Mucosa of gallbladder (tissue), 1 donor: ENCODE data around the gene PSMB2. TPM values are rescaled to one million over a fixed set of nuclear protein-coding genes. Genes with fewer than 3 reads are reported as not detected.
A peak's percentile ranks its signal among the peaks of the same experiment; 100 is the strongest.
"Not testable (repeated sequence)": the region's sequence is repeated elsewhere in the genome, so short reads cannot be mapped to it uniquely, and the experiment has no call there.

ENCODE experiments used
- DNase-seq: peaks from one replicate; pipeline ENCODE4 v3.0.0-alpha.2; 2020; ENCODE audit warnings: low spot score
- total RNA-seq: library from RNA; stranded (reverse); gene quantifications from one replicate; pipeline ENCODE4 v1.2.1, GENCODE V29; 2021
- donor health status: DM: no; HTN: no; CAD: no.

The PSMB2 gene
- total RNA-seq = 40.1 TPM

DNA sequence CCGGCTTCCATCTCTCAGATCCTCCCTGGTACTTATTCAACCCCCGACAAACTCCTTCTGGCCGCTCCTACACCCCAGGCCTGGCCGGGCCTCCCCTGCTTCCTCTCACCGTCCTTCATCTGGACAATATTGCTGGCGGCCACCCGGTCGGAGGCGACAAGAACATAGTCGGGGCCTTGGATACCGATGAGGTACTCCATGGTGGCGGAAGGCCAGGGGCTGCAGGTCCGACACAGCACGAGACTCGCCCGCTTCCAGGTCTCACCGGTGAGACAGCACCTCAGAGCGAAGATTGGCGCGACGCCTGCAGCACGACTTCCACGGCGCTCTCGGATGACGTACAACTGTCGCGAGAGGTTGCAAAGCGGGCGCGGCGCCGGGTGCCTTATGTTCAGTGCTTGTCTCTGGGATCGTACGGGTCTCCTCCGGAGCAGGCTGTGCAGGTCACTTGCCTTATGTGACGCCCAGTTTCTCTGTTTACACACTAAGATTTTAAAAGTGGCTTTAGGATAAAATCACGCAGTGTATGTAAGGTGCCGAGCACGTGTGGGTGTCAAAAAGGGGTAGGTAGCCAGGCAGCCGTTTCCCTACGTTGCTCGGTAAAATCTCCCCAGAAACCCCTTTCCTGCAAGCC lies at the start of gene PSMB2:
TSS of gene PSMB2 (minus strand) at position 294 of the 634 bp plus-strand sequence. CDS start at position 200, 94 bp downstream.
- peak; percentile 97 for DNase-seq

DNA sequence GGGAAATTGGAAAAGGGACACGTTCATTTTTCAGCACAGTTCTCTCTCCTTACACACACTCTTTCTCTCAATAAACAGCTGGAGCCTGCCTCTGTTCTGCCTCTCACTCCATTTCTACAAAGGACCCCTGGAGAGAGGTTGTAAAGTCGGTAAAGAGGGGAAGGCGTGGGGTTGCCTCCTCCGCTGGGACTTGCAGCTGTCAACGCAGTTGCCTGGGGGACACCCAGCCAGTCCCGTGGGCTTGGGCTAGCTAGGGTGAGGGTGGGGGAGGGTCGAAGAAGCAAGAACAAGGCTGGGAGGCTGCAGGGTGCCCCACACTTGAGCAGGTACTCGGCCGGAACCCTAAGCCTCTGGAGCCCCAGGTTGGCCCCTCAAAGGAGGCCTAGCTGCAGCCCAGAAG lies 49.8 kb upstream of the PSMB2 start:
- no peak for DNase-seq

DNA sequence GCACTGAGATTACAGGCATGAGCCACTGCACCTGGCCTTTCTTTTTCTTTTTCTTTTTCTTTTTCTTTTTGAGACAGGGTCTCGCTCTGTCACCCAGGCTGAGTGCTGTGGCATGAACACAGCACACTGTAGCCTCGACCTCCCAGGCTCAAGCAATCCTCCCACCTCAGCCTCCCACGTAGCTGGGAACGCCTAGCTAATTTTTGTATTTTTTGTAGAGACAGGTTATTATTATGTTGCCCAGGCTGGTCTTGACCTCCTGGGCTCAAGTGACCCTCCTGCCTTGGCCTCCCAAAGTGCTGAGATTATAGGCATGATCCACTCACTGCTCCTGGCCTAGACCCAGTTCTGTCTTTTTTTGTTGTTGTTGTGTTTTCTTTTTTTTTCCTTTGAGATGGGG lies 48.8 kb upstream of the PSMB2 start:
- not testable (repeated sequence) for DNase-seq

DNA sequence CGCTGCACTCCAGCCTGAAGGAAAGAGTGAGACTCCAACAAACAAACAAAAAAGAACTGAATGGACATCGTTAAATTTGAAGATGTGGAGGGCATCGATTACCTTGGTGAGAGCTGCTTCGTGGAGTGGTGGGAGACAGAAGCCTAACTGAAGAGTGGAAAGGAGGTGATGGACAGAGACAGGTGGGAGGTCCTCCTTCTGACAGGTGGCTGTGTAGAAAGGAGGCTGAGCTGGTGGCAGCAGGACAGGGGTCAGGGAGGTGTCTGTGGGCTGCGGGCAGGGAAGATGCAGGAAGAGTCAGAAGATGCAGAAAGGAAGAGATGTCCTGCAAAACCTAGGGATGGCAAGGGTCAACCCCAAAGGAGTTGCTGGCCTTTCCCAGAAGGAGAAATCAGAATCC lies 46.8 kb upstream of the PSMB2 start:
- no peak for DNase-seq

DNA sequence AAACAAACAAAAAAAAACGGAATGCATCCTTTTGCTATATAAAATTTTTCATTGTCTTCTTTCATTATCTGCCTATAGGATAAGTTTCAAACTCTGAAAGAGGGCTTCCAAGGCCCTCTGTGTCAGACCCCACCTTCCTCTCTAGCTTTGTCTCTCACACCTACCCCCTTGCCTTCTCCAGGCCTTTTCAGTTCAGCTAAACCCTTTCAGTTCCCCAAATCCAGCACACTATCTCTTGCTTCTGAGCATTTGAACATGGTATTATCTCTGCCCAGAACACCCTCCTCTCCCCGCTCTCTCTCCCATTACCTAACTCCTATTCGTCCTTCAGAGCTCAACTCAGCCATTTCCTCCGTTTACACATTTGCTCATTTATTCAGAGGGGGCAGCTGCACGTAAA lies 41.7 kb upstream of the PSMB2 start:
- DNase-seq = no peak

DNA sequence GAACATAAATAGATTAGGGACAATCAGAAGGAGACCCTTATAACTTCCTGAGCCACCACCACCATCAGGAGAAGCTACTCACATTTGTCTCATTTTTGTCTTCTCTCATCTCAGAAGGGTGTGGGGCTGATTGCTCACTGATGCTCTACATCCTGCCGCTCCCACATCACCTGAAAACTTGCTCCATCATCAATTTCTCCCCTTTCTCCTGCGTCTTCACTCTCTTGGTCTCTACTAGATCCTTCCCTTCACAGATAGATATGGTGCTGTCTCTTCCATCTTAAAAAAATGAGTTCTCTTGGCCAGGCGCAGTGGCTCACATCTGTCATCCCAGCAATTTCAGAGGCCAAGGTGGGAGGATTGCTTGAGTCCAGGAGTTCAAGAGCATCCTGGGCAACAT lies 38.9 kb upstream of the PSMB2 start:
- DNase-seq = no peak

DNA sequence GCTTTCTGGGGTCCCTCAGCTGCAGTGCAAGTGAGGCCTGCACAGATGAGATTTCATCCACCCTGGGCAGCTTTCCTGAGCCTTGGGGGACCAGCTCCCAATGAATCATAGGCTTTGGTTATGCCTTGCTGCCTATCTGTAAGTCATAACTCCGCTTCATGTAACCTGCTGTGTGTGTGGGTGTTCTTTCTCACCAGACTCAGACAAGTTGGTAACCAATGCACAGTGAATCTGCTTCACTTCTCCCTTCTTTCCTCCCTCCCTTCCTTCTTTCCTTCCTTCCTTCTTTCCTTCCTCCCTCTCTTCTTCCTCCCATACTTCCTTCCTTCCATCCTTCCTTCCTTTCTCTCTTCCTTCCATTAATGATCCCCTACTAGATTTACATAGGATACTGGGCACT lies 34.4 kb upstream of the PSMB2 start:
- DNase-seq = no peak

DNA sequence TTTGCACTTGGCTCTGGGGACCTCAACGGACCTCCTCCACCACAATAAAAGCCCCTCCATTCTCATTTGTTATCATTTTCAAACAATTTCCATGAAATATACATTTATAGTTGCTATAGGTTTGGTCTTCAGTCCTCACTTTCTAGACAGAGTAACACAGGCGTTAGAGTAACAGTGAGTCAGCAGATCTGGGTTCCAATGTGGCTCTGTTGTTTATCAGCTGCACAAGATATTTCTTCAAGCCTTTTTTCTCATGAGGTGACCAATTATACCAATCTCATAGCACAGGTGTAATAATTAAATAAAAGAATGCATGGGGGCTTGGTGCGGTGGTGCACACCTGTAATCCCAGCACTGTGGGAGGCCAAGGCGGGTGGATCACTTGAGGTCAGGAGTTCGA lies 32.8 kb upstream of the PSMB2 start:
- DNase-seq = no peak

DNA sequence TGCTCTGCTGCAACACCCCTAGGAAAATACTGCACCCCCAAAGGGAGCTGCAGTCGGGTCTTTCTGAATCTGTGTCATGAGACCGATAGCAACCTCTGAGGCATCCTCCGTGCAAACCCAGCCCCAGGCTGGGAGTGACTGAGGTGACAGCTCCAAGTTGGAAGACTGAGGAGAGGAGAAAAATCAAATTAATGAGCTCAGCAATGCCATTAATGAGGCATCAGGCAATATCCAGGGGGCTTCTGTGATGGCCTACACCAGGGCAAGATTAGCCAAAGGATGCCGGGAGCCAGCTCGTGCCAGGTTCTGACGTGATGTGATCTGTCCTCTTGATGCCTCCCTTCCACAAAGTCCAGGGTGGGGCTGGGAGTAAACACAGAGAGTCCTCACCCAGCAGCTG lies 30.8 kb upstream of the PSMB2 start:
- no peak for DNase-seq

DNA sequence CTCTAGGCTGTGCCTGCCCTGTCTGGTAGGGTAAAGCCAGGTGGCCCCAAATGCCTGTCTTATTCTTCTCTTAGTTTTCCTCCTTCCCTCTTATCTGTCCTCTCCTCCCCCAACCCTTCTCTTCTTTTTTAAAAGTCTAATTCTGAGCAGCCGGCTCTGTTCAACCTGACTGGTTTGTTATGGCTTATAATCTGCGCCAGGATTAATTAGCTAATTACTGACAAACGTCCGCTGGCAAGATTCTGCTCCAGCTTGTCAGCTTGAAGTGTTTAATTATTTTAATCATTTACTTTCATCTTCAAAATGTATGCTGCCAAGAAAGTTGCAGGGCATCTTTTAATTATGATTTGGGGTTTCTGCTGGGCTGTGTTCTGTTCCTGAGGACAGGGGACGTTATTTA lies 27.2 kb upstream of the PSMB2 start:
- DNase-seq = no peak

DNA sequence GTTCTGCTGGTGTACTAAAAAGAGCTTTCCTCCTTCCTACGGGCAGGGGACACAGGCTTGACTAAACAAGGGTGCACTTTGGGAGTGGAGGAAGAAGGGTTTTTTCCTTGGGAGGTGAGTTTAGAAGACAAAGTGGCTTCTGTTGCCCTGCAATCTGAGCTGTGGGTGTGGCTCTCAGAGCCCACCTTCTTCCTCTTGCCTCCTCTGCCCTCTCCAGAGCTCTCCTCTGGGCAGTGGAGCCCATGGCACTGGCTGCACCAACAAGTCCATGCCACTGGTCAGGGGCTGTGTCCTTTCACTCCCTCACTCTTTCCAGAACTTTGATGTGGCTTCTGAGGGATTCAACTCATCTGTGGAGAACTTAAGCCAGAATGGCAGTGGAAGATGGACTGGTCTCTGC lies 25.6 kb upstream of the PSMB2 start:
- no peak for DNase-seq

DNA sequence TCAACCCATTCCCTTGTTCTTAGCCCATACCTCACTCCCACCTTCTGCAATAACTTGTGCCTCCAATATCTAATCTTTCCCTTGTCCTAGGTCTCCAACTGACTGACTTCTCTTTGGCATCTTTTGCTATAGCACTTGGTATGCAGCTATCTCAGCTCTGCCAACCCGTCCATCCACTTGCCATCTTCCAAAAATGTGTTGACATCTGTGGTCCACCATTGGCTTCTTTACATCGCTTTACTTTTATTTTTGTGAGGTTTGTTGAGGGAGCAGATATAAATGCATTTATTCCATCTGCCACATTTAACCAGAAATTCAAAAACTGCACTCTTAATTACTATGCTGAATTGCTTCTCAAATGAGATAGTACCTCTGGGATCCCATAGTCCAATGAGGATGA lies 24.9 kb upstream of the PSMB2 start:
- DNase-seq = no peak

DNA sequence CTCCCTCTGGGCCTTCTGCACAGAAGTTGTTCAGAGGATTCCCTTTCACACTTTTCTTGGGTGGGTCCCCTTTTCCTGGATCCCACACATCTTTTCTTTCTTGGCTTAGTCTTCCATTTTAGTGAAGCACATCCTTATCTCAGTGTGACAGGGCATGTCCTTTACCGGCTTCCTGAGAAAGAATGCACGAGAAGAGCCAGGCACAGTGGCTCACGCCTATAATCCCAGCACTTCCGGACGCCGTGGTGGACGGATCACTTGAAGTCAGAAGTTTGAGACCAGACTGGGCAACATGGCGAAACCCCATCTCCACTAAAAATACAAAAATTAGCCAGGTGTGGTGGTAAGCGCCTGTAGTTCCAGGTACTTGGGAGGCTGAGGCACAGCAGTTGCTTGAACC lies 22.1 kb upstream of the PSMB2 start:
- no peak for DNase-seq

DNA sequence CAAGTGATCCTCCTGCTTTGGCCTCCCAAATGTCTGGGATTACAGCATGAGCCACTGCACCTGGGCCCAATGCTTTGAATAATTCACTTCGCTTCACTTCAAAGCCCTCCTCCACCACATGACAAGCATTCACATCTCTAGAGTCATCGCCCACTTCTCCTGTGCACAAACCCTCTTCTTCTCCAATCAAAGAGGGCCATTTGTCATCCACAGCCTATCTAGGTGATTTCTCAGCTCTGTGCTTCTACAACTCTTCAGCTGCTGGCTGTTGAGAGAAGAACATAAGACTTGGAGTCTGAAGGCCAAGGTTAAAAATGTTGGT lies 20.1 kb upstream of the PSMB2 start:
- DNase-seq = no peak

DNA sequence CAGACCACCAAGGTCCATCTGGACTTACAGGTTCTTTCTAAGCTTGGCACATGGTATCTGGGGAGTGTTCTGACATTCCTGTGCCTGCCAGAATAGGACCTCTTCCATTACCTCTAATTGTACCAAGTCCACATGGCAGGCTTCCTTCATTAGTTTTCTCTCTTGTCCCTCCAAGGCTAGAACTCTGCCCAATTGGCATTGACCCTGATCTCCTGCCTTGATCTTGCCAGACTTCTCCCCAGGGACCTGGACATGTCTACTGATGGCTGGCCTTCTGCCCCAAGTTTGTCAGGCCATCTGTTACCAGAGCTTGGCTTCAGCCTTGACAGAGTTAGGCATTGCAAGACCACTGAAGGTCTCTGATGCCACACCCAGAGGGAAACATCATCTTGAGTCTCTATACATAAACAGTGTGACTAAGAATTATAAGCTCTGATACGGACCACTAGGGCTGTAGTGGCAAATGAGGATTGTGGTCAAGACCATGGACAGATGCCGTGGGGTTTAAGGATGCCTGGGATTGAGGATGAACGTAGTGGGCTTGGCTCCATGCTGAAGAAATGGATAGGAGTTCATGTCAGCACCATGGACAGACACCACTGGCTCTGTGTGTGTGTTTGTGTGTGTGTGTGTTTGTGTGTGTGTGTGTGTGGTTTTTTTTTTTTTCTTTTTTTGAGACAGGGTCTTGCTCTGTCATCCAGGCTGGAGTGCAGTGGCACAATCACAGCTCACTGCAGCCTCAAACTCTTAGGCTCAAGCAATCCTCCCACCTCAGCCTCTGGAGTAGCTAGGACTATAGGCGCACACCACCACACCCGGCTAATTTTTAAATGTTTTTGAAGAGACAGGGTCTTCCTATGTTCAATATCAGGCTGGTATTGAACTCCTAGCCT lies 19.5 kb upstream of the PSMB2 start:
- no peak for DNase-seq

DNA sequence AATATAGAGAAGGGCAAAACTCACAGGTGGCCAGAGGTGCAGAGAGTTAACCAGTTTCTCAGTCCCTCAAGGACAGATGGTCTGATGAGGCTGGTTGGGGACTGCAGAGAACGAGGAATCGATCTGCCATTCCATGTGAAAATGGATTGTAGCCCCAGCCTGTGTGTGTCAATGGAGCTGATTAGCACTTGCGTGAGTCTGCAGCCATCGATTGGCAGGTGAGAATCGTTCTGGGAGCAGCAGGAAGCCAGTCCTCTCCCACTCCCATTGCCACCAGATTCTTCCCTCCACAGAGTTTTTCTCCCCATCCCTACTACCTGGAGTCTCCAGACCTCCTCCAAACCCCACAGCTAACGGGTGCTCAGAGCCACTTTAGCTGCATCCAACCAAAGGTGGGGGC lies 18.3 kb upstream of the PSMB2 start:
- DNase-seq = no peak

DNA sequence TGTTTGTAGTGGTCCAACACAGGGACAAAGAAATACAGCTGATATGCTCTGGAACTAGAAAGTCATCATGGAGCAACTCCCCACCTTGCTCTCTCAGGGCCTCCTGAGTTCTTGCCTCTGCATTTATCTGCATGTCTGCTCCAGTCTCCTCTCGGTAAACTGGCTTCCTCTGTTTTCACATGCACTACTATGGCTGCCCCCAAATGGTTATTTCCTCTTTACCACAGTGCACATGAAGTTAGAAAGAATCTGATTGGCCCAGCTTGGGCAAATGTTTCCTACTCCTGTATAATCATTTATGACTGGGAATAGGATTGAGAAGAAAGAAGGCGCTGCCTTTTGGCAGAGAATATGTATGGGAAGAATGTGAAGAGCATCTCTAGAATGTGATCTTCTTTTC lies 16.5 kb upstream of the PSMB2 start:
- DNase-seq = no peak

DNA sequence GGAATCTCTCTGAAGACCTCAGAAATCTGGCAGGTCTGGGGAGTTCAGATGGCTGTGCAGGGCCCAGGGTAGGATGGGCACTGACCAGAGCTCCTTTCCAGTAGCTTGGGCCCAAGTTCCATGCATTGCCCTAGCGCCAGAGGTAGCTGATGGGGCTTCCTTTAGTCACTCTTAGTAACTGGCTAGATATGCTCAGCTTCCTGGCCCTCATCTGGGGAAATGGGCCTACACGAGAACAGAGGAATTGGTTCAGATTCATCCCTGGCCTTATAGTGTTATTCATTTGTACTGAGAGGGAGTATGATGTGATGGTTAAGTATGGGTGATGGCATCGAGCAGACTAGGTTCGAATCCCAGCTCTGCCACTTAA lies 15.5 kb upstream of the PSMB2 start:
- no peak for DNase-seq

DNA sequence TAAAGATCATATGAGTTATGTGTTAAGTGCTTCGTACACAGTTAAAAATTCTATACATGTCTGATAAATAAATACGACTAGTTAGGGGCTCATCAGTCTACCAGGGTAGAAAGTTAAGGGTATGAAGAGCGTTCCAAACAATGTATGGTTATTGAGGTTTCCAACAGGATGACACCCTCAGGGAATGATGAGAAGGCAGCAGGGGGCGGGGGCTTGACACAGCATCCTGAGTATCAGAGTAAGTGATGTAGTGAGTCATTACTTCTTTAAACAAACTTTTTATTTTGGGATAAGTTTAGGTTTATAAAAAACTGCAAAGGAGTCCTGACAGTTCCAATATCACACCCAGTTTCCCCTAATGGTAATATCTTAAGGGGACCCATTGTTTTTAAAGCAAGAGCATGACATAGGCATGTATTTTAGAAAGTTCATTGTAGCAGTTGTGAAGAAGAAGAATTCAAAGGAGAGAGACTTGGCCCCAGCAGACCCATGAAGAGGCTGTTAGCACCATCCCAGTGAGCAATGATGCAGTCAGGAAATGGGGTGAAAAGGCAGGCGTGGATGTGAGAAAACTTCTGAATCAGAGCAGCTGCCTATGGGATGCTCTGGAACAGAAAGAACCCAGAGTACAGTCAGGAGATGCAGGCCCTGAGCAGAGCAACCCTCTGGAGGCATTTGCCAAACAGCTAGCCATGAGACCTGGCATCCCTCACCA lies 15.0 kb upstream of the PSMB2 start:
- no peak for DNase-seq

DNA sequence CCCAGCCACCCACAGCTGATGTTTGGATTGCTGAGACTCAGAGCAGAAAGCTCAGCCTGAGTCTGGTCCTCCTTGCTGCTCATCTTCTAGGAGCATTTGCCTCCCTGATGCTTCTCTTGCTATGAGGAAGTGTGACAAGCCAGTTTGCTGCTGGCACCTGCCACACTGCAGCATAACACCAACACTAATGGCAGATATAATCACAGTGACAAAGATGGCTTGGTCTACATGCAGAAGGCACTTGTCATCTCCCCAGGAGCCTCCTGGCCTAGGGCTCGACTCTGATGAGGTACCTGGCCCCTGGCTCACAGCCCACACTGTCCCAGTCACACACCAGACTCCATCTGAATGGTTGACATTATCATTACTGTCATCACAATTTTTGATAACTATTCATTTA lies 13.9 kb upstream of the PSMB2 start:
- DNase-seq = no peak

DNA sequence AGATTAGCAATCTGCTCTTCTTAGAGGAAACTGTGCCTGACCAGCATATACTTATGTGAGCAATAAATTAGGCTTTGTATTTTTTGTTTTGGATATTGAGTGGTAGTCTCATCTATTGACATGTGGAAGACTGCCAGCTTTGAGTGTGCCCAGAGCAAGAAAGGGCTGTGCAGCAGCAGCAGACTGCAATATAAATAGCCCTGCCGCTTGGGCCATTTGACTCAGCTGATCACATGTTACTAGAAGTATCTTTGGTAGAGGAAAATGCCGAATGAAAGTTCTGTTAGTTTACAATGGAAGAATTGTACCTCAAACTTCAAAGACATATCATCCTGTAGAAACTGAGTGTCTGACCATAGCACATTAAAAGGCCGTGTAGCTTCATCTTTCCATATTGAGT lies 9.1 kb upstream of the PSMB2 start:
- no peak for DNase-seq

DNA sequence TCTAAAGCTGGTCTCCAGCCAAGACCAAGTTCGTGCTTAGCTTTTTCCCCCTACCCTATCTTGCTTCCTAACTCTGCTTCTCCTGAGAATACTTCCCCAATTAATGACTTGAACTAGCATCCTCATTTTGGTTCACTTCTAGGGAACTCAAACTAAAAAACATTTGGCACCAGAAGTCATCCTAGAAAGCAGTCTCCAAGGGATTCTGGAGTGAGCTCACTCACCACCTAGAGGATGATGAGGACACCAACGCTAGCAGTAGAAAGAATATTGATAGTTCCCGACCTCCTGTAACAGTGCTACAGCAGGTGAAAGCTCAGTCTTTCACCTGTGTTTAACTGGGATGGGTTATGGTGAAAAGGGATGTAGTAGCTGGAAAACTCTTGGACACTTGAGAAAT lies 4.7 kb upstream of the PSMB2 start:
- DNase-seq = no peak

DNA sequence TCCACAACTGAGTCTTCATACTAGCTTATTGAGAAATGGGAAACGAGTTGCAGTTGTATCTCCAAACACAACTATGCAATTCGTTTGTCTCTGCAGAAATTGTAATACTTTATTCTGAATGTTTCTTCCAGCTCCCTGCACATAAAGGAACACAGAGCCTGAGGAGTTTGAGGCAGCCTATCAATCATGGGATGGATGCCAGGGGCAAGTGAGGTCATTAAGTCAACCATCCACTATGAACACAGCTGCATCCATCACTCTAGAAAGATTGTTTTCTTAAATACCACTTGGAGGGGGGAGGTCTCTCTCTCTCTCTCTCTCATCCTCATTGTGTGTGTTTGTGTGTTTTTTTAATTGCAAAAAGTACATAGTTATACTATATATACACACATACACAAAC lies 2.9 kb upstream of the PSMB2 start:
- DNase-seq = no peak
